ENCODE results near the gene F2RL3. TPM values are rescaled to one million over a fixed set of nuclear protein-coding genes. Genes with fewer than 3 reads are reported as not detected.
A peak's percentile ranks its signal among the peaks of the same experiment; 100 is the strongest.

F2RL3 gene
- total RNA-seq, 2 experiments from 2014 or later, result 0.14 to 0.17 TPM

GRCh38 chr19:16893686-16893989, 4.8 kb downstream of the F2RL3 start:
- DNase-seq (peak; percentile 52), ATAC-seq (ENCODE audit: low read depth) (no peak)
- H3K9me3 Mint-ChIP-seq, result no peaks in the 10 kb centered on the region
- H3K36me3 Mint-ChIP-seq, result no peaks in the 10 kb centered on the region
- peaks cover 30% of the 10 kb centered on the region for H3K27me3 Mint-ChIP-seq
- peak overlapping the region; percentile 69 for H3K27ac Mint-ChIP-seq
- H3K4me3 Mint-ChIP-seq, result no peak overlapping the region
- POLR2A ChIA-PET, result no interaction called here
- H3K4me1 Mint-ChIP-seq, result peaks cover 22% of the 10 kb centered on the region

GRCh38 chr19:16894080-16894479, 5.3 kb downstream of the F2RL3 start:
- H3K36me3 Mint-ChIP-seq, result no peaks in the 10 kb centered on the region
- H3K27me3 Mint-ChIP-seq, result peaks cover 33% of the 10 kb centered on the region
- DNase-seq, result no peak
- POLR2A ChIA-PET, result interaction anchor here (0.7 kb wide), 1 partner anchor 233 kb away, joined by 3 read pairs; the partner anchor contains the start of gene TMEM38A
- H3K27ac Mint-ChIP-seq, result no peak overlapping the region
- no peaks in the 10 kb centered on the region for H3K9me3 Mint-ChIP-seq
- no peak overlapping the region for H3K4me3 Mint-ChIP-seq
- peaks cover 20% of the 10 kb centered on the region for H3K4me1 Mint-ChIP-seq
- no peak for ATAC-seq (ENCODE audit: low read depth)

GRCh38 chr19:16895467-16896145, 6.8 kb downstream of the F2RL3 start:
- peak overlapping the region; percentile 32 for H3K4me3 Mint-ChIP-seq
- H3K36me3 Mint-ChIP-seq, result no peaks in the 10 kb centered on the region
- H3K9me3 Mint-ChIP-seq, result no peaks in the 10 kb centered on the region
- no peak for ATAC-seq (ENCODE audit: low read depth)
- DNase-seq, result no peak
- POLR2A ChIA-PET, result interaction anchor here (0.6 kb wide), 1 partner anchor 64 kb away, joined by 5 read pairs; no protein-coding TSS in a partner anchor
- peaks cover 33% of the 10 kb centered on the region for H3K27me3 Mint-ChIP-seq
- H3K4me1 Mint-ChIP-seq, result peaks cover 26% of the 10 kb centered on the region
- H3K27ac Mint-ChIP-seq, result no peak overlapping the region

DNA sequence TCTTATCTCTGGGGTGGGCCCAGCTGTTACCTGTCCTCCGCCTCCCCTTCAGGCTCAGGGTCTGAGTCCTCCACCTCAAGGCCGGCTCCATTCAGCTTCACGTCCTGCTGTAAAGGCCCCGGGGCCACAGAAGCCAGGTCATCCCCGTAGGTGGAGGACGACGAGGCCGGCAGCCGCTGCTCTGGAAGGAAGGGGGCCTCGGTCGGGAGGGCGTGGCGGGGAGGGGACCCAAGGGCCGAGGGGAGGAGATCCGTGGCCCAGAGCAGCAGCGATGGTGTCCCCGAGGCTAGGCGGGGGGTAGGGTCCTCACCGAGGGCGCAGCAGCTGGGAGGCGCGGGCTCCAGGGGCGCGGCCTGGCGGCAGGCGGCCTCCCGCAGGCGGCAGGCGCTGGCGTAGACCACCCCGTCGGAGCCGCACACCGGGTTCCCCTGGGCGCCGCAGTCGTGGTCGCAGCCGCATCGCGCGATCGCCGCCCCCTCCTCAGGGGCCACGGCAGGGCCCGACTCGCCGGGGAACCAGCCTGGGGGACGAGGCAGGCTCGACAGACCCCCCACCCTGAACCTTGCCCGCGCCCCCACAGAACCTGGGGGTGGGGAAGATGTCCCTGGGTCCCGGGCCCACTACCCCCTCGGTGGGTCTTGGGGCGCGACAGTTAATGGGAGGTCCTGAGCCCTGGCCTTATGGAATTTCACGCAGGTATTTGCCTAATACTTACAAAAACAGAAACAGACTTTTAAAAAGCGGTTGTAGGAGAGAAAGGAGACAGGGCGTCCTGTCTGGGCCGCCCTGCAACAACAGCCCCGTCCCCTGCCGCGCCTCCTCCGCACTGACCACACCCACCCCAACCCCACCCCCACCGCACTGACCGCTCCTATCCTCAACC, 7.6 kb downstream of the F2RL3 start:
- Mint-ChIP-seq H3K9me3 (no peaks in the 10 kb centered on the region), H3K4me3 (peak overlapping the region; percentile 77), H3K27me3 (peaks cover 33% of the 10 kb centered on the region), H3K27ac (peak overlapping the region; percentile 80), H3K4me1 (peaks cover 26% of the 10 kb centered on the region), H3K36me3 (no peaks in the 10 kb centered on the region)
- DNase-seq (peak; percentile 57), ATAC-seq (ENCODE audit: low read depth) (peak; percentile 22)
- POLR2A ChIA-PET, result interaction anchor here (0.5 to 0.6 kb wide), 2 partner anchors 60 to 65 kb away, joined by 3 to 5 read pairs; no protein-coding TSS in a partner anchor

DNA sequence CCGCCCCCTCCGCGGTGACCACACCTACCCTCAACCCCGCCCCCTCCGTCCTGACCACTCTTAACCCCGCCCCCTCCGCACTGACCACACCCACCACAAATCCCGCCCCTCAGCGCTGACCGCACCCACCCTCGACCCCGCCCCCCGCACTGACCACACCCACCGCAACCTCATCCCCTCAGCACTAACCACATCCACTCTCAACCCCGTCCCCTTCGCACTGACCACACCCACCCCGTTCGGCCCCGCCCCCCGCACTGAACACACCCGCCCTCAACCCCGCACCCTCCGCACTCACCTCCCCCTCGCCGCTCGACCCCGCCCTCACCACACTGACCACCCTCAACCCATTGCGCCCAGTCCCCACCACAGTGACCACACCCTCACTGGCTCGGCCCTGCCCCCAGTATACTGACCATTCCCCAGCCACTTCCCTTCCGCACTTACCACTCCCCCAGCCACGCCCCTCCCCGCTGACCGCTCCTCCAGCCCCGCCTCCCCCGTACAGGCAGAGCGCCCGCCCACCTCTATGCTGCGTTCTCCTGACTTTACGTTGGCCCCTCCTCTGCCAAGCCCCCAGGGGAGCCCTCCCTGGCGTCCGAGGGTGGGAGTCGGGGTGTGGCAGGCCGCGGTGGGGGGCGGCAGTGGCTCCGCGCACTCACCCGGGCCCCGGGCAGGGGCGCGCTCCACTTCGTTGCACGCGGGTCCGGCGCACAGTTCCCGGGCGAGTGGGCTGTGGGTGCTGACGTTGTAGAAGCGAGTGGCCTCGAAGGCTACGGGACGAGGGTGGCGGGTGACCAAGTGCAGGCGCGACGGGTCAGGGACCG, 8.4 kb downstream of the F2RL3 start:
- ATAC-seq (ENCODE audit: low read depth), result peak; percentile 35
- peaks cover 31% of the 10 kb centered on the region for H3K27me3 Mint-ChIP-seq
- DNase-seq, result peak; percentile 78
- H3K4me1 Mint-ChIP-seq, result peaks cover 26% of the 10 kb centered on the region
- POLR2A ChIA-PET, result no interaction called here
- no peaks in the 10 kb centered on the region for H3K9me3 Mint-ChIP-seq
- H3K36me3 Mint-ChIP-seq, result no peaks in the 10 kb centered on the region
- H3K4me3 Mint-ChIP-seq, result peak overlapping the region; percentile 77
- H3K27ac Mint-ChIP-seq, result peak overlapping the region; percentile 80

GRCh38 chr19:16897856-16898161, 9.0 kb downstream of the F2RL3 start:
- H3K36me3 Mint-ChIP-seq, result no peaks in the 10 kb centered on the region
- no peaks in the 10 kb centered on the region for H3K9me3 Mint-ChIP-seq
- no peak for DNase-seq
- H3K4me1 Mint-ChIP-seq, result peaks cover 24% of the 10 kb centered on the region
- peak; percentile 9 for ATAC-seq (ENCODE audit: low read depth)
- peak overlapping the region; percentile 62 for H3K27ac Mint-ChIP-seq
- H3K27me3 Mint-ChIP-seq, result peaks cover 29% of the 10 kb centered on the region
- POLR2A ChIA-PET, result interaction anchor here (0.5 kb wide), 1 partner anchor 56 kb away, joined by 3 read pairs; no protein-coding TSS in a partner anchor
- peak overlapping the region; percentile 39 for H3K4me3 Mint-ChIP-seq

- H3K27ac Mint-ChIP-seq, result peak overlapping the region; percentile 62
- peak overlapping the region; percentile 39 for H3K4me3 Mint-ChIP-seq
- ATAC-seq (ENCODE audit: low read depth), result no peak
- H3K27me3 Mint-ChIP-seq, result peaks cover 29% of the 10 kb centered on the region
- no peaks in the 10 kb centered on the region for H3K36me3 Mint-ChIP-seq
- DNase-seq, result no peak
- H3K9me3 Mint-ChIP-seq, result no peaks in the 10 kb centered on the region
- H3K4me1 Mint-ChIP-seq, result peaks cover 18% of the 10 kb centered on the region
- POLR2A ChIA-PET, result interaction anchor here (0.5 kb wide), 1 partner anchor 57 kb away, joined by 3 read pairs; no protein-coding TSS in a partner anchor
Measured at GRCh38 chr19:16898361-16899015, 9.7 kb downstream of the F2RL3 start.

DNA sequence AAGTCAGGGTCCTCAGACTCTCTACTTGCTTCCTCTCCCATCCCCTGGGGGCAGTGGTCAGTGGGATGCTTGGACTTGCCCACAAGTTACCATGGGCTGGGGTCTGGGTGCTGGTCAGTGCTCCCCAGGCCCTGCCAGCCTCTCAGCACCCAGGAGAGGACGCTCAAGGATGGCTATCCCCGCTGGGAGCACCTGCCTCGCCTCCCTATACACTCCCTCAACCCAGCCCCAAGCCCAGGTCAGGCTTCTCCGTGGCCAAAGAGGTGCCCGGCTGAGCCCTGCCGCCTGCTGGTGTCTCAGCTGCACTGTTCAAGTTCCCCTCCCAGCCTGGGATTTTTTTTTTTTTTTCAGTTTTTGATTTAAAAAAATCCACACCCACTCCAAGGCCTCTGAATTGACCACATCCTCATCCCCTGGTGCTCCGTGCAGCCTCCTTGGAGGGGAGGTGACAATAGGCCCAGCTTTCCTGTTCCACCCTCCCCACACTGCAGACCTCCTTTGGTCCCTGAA, 10.8 kb downstream of the F2RL3 start:
- H3K9me3 Mint-ChIP-seq, result no peaks in the 10 kb centered on the region
- H3K27ac Mint-ChIP-seq, result peak overlapping the region; percentile 20
- no peaks in the 10 kb centered on the region for H3K36me3 Mint-ChIP-seq
- peak overlapping the region; percentile 31 for H3K4me3 Mint-ChIP-seq
- peaks cover 24% of the 10 kb centered on the region for H3K27me3 Mint-ChIP-seq
- POLR2A ChIA-PET, result no interaction called here
- H3K4me1 Mint-ChIP-seq, result peaks cover 15% of the 10 kb centered on the region
- DNase-seq, result peak; percentile 63
- ATAC-seq (ENCODE audit: low read depth), result peak; percentile 43

- ATAC-seq (ENCODE audit: low read depth), result no peak
- no peak for DNase-seq
- POLR2A ChIA-PET, result no interaction called here
- H3K4me3 Mint-ChIP-seq, result no peak overlapping the region
- peaks cover 12% of the 10 kb centered on the region for H3K27me3 Mint-ChIP-seq
- H3K36me3 Mint-ChIP-seq, result no peaks in the 10 kb centered on the region
- H3K4me1 Mint-ChIP-seq, result peaks cover 13% of the 10 kb centered on the region
- H3K27ac Mint-ChIP-seq, result no peak overlapping the region
- no peaks in the 10 kb centered on the region for H3K9me3 Mint-ChIP-seq
Measured at GRCh38 chr19:16901491-16902175, 12.8 kb downstream of the F2RL3 start.

DNA sequence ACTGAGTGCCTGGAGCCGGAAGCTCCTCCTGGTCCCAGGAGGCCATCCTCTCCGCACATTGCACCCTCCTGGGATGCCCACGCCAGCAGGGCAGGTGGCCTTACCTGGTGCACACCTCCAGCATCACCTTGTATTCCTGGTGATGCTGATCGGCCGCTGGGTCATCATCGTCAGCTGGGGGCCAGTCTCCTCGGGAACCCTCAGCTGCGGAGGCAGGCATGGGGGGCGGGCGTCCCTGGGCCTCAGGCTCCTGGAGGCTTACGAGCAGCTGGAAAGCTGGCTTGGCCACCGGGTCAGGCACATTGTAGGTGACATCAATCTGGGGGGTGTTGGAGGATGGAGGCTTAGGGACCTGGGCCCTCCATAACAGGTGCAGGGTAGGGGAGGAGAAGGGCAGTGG, 13.7 kb downstream of the F2RL3 start:
- Mint-ChIP-seq H3K27ac (no peak overlapping the region), H3K27me3 (peaks cover 10% of the 10 kb centered on the region), H3K4me3 (no peak overlapping the region), H3K9me3 (no peaks in the 10 kb centered on the region), H3K36me3 (no peaks in the 10 kb centered on the region), H3K4me1 (peaks cover 13% of the 10 kb centered on the region)
- ATAC-seq (ENCODE audit: low read depth) (no peak), DNase-seq (no peak)
- POLR2A ChIA-PET, result no interaction called here

DNA sequence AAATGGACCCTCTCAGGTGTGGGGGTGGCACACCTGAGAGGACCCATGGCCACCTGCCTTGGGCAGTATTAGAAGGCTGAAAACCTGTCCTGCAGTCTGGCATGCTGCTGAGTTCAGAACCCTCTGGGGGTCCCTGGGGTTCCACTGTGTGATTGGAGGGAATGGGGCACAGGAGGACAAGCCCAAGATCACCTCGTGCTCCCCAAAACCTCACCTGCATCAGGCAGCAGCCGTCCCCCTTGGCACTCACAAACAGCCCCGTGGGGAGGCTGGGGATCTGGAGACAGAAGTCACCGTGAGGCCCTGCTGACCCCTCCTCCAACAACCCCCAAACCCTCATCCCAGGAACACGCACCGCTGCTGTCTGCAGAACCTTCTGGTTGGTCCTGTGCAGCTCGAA, 14.5 kb downstream of the F2RL3 start:
- Mint-ChIP-seq H3K4me1 (peaks cover 12% of the 10 kb centered on the region), H3K36me3 (no peaks in the 10 kb centered on the region), H3K27ac (no peak overlapping the region), H3K4me3 (no peak overlapping the region), H3K9me3 (no peaks in the 10 kb centered on the region), H3K27me3 (peaks cover 6% of the 10 kb centered on the region)
- ATAC-seq (ENCODE audit: low read depth) (no peak), DNase-seq (no peak)
- POLR2A ChIA-PET, result no interaction called here

DNA sequence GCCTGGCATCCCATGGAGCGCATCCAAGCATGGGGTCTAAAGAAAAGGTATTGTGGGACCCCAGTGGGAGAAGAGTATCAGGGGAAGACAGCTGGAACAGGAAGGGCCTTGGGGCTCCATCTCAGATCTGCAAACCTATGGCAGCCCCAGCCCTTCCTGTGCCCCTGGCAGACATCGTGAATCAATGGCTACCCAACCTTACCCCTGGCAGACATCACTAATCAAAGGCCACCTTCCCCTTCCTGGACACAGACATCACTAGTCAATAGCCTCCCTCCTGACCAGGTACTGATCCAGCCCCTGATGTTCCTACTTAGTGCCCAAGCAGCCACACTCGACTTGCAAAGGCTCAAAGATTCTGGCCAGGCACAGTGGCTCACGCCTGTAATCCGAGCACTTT, 15.8 kb downstream of the F2RL3 start:
- POLR2A ChIA-PET, result no interaction called here
- no peak overlapping the region for H3K4me3 Mint-ChIP-seq
- no peaks in the 10 kb centered on the region for H3K27me3 Mint-ChIP-seq
- no peaks in the 10 kb centered on the region for H3K9me3 Mint-ChIP-seq
- H3K36me3 Mint-ChIP-seq, result no peaks in the 10 kb centered on the region
- ATAC-seq (ENCODE audit: low read depth) (no peak), DNase-seq (no peak)
- H3K27ac Mint-ChIP-seq, result no peak overlapping the region
- H3K4me1 Mint-ChIP-seq, result peaks cover 5% of the 10 kb centered on the region

All from activated naive CD8-positive, alpha-beta T cell treated with anti-CD3 and anti-CD28 coated beads, Interleukin-2, amount 10 ng/mL, durations not matched to agents 7 days and 5 days (primary cell).